ENCODE data around the gene CXCL8.

DNA sequence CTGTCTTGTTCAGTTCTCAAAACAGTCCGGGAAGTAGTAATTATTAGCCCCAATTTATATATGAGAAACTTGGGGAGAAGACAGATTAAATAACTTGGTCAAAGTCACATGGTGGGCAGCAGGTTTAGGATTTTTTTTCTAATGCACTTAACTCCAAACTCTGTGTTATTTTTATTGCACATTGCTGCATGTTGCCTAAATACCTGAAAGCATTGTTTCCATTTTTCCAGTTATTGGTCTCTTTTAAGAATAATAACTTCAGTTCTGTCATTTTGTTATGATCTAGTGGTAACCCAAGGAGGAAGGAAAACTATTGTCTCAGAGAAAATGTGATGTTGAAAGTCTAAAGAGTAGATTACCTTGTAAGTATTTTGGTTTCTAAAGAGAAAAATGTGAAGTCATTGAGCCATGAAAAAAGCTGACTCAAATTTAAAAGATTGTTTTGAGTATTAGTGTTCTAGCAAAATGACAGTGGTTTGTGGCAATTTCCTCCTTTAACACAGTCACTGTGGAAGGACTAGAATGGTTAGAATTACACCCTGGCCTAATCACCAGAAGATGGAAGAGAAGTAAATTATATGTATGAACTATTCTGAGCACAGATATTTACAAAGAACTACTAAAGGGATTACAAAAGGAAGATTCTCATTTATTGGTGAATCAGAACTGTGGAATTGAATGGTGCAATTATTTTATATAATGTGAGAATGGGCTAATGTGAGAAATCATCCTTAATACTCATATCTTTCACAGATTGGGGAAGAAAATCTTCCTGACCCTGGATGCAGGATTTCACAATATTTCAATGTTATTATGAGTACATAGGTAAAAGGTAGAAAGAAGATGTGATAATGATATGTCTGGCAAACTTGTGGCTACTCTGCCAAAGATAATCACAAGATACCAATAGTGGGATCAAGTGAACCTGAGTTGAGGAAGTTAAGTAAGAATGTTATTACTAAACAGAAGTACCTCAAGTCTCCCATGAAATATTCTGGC lies 21.7 kb upstream of the CXCL8 start:
- TF ChIP-seq POLR2A (IDR thresholded peaks at IDR 0.05) (no peak), EP300 (IDR thresholded peaks at IDR 0.05) (no peak)
- TF ChIP-seq, protein P1, sequence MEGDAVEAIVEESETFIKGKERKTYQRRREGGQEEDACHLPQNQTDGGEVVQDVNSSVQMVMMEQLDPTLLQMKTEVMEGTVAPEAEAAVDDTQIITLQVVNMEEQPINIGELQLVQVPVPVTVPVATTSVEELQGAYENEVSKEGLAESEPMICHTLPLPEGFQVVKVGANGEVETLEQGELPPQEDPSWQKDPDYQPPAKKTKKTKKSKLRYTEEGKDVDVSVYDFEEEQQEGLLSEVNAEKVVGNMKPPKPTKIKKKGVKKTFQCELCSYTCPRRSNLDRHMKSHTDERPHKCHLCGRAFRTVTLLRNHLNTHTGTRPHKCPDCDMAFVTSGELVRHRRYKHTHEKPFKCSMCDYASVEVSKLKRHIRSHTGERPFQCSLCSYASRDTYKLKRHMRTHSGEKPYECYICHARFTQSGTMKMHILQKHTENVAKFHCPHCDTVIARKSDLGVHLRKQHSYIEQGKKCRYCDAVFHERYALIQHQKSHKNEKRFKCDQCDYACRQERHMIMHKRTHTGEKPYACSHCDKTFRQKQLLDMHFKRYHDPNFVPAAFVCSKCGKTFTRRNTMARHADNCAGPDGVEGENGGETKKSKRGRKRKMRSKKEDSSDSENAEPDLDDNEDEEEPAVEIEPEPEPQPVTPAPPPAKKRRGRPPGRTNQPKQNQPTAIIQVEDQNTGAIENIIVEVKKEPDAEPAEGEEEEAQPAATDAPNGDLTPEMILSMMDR (IDR thresholded peaks at IDR 0.05): no peak
